Bone marrow (tissue), 2 donors: Measurements from ENCODE around the gene CD69.

Source experiments
- DNase-seq, 2 donors: peaks; one replicate each; lab custom pipeline; 2025; lab: John Stamatoyannopoulos, UW

The CD69 gene

DNA sequence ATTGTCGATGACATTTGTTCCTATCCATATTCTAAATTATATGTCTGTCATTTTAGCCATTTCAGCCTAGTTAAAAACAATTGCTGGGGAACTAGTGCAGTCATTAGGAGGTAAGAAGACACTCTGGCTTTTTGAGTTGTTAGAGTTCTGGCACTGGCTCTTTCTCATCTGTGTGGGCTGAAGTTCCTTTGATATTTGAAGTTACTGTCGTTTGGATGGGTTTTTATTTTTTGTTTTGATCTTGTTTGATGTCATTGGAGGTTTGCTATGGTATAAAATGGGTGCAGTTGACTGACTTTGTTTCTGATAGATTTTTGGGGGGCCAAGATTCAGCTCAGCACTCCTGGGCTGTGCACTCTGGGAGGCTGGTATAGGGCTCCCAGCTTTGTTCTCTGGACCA lies 20.7 kb upstream of the CD69 start:
- DNase-seq: no peak

DNA sequence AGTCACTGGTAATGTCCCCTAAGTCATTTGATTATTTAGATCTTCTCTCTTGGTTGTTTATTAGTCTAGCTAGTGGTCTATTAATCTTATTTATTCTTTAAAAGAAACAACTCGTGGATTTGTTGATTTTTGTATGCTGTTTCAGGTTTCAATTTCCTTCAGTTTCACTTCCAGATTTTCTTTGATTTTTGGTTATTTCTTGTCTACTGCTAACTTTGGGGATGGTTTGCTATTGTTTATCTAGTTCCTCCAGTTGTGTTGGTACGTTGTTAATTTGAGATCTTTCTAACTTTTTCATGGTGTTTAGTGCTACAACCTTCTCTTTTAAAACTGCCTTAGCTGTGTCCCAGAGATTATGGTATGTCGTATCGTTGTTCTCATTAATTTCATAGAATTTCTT lies 18.5 kb upstream of the CD69 start:
- no peak for DNase-seq

DNA sequence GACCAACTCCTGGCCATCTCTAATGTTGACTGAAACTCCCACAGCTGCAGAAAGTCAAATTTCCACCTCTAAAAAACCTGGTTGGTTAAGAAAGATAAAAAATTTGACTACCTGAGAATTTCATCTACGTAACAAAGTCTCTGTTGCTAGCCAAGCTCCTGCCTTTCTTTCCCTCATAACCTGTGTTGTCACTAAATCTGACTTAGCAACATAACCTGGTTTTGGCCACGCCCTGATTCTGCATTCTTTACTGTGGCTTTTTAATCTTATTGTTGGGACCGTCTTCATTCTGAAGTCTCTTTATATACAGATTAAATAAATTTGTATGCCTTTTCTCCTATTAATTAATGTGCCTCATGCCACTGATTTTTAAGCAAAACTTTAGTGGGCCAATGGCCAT lies 16.1 kb upstream of the CD69 start:
- no peak for DNase-seq

DNA sequence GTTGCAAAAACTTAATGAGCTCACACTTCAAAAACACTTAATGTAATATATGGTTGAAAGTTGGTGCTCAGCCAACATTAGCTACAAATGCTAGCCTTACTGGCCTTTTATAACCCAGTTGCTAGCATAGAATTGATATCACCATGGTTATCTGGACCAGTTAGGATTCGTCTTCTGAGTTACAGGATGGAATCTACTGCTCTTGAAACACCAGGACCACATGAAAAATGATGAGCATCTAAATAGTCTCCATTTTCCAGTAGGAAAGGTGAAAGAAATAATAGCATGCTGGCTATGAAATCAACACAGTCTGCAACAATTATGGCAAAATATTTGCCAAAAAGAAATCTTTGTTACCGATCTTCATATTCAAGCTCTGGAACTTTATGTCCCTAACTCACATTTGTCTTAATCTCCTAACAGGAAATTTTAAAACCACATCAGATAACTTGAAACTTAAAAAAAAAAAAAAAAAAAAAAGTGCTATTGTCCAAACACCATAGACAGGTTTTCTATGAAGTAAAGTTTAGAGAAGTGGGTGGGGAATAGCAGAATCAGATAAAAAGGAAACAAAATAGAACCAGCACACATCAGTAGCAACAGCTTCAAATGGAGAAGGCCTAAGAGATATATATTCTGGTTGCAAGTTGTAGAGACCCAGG lies 12.6 kb upstream of the CD69 start:
- DNase-seq: peak in 1 of 2 donors; percentile 35

DNA sequence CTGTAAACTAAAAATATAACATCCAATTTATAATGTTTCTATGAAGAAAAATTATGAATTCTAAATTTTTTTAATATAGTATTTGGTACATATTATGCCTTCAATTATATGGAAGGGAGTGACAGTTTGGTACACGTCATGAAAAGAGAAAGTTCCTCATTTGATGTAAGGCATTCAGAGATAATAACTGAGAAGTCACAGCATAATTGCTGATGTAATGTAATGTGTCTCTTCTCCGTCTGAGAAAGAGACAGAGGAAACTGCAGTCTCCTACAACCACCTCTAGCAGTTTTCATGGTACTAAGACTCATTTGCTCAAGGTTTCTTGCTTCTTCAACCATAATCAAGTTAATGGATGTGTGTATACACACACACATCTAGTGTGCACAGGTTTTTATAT lies 2.3 kb upstream of the CD69 start:
- DNase-seq: peak in 1 of 2 donors; percentile 75

DNA sequence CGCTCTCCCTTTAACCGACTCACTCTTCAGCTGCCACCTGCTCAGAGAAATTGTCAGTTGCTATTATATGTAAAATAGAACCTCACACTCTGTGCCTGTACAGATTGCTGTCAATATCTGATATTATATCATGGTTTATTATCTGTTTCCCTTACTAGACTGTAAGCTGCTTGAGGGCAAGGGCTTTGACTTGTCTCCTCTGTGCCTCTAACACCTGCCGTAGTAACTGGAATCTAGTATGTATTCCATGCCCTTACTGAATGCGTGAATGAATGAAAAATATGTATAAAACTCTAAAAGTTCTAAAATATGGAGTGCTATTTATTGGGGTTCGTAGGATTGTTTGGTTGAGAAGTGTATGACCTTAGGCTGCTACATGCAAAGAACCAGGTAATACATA lies 1.7 kb upstream of the CD69 start:
- DNase-seq: no peak

DNA sequence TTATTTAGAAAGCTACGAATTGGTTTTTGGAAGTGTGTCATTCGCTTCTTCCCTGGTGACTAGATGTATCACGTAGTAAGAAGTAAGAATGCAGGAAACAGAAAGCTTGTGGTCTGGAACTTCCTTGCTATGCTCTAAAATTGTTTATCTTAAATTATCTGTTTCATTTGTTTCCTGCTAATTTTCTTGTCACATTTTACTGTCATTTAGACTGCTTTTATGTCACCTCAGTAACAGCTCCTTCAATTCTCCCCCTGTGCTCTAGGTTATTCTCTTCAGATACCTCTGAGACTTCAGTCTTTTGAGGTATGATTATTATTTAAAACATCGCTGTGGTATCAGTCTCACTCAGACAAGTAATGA lies 699 bp upstream of the CD69 start:
- peak in 1 of 2 donors; percentile 92 for DNase-seq

DNA sequence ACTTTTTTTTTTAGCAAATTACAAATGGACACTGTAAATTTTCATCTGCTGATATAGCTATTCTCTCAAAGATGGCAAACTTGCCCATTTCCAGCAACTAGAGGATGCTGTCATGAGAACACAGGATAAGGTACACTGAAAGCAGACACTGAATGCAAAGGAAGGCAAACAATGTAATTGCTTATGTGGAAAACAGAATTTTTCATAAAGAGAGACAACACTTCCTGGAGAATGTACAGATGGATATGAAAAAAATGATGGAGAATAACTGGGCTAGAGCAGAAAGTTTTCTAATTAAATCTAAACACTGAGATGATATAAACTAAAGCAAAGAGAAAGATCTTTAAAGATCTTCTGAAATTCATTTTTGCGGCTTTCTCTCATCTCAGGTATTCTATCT lies 581 bp downstream of the CD69 start:
- DNase-seq: no peak

DNA sequence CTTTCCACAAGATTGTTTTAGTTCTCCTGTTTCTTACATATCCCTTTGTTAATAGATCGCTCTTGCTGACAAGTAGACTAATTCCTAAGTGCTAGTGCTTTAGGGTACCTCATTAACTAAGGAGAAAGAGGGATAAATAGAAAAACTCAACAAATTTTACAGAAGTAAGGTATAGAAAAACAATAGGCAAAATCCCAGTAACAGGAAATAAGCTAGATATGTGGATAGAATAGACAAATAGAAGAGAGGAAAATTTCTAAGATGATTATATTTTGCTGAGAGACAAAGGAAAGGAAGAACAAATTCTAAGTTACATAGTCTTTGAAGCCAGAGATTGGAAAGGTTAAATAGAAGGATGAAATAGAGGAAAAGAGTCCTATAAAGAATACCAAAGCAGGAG lies 1.0 kb downstream of the CD69 start:
- no peak for DNase-seq

DNA sequence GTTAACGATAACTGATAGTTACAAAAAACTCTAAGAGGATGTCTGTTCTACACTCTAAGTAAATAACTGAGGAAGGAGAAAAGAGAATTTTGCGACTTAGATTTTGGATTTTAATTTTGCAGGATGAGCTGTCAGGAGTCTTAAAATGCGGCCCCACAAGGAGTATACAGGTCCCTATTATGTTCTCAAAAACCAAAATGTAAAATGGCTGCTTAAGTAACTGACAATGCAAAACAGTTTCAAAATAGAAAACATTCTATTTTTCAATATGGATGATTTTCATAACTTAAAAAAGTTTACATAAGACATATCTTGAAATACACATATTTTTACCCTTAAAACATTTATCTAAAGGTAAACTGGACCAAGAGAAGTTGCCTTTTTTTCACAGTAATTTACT lies 2.6 kb downstream of the CD69 start:
- no peak for DNase-seq

DNA sequence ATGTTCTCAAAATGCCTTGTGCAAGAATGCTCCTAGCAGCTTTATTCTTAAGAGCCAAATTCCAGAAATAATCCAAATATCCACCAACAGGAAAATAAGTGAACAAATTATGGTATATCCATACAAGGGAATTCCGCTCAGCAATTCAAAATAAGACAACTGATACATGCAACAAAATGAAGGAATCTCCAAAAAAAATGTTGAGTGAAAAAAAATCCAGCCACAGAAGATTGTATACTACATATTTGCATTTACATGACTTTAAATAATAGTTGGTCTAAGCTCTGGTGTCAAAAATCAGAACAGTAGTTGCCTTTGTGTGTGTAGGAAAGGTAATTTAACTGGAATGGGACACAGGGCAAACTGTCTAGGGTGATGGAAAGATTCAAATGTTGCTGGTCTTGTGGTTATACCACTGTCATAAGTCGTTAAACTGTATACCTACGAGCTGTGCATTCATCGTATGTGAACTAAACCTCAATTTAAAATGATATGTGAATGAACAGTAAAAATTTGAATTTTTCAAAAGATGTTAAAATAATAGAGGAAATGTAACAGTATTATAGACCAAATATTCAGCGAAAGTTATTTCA lies 3.2 kb downstream of the CD69 start:
- DNase-seq: no peak

DNA sequence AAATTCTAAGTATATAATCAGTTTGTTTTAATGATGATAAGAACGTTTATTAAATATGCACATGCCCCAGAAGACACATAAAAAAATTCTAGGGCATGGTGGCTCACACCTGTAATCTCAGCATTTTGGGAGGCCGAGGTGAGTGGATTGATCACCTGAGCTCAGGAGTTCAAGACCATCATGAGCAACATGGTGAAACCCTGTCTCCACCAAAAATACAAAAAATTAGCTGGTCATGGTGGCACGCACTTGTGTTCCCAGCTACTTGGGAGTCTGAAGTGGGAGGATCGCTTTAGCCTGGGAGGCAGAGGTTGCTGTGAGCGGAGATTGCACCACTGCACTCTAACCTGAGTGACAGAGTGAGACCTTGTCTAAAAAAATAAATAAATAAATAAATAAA lies 4.0 kb downstream of the CD69 start:
- DNase-seq: no peak

DNA sequence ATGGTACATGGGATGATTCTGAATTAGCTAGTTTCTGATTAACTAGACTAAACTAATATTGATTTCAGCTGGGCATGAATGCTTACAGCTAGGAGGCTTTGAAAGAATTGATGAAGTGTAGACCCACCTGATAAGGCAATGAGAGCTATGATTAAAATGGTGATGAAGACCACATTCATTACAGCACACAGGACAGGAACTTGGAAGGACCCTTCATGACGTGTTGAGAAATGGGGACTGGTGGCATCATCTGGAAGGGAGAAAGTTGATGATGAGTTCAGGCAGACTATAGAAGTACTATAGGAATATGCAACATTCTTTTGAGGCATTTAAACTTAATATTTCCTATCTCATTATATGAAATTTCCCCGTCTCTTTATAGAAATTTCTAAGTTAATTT lies 4.5 kb downstream of the CD69 start:
- DNase-seq: no peak

DNA sequence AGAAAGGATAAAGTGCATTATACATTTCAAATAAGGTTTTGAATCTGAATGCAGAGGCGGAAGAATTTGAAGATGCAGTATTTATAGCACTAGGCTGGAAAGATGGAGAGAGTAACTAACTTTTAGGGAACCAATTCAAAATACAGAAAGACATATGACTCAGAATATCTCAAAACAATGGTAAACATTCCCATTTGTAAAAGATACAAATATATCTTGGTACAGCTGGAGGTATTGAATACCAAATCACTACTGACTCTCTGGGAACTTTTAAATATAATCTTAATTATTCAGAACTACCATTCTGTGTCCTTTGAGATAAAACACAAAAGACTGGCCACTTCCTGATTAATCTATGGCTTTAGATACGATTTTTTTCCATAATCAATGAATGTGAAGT lies 5.1 kb downstream of the CD69 start:
- DNase-seq: no peak

DNA sequence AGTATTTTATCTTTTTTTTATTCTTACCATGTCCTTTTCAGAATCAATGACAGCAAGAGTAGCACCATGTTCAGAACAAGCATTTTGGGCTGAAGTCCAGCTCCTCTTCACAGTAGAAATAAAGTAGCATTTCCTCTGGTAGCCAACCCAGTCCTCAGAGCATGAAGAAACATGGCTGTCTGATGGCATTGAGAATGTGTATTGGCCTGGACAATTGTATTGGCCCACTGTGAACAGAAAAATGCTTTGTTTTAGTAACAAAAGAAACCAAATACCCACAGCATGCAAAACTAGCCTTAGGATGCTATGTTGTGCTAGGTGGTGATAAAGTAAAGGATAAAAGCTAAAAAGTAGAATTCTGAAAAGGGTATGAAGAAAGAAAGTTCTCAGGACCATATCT lies 5.7 kb downstream of the CD69 start:
- no peak for DNase-seq

DNA sequence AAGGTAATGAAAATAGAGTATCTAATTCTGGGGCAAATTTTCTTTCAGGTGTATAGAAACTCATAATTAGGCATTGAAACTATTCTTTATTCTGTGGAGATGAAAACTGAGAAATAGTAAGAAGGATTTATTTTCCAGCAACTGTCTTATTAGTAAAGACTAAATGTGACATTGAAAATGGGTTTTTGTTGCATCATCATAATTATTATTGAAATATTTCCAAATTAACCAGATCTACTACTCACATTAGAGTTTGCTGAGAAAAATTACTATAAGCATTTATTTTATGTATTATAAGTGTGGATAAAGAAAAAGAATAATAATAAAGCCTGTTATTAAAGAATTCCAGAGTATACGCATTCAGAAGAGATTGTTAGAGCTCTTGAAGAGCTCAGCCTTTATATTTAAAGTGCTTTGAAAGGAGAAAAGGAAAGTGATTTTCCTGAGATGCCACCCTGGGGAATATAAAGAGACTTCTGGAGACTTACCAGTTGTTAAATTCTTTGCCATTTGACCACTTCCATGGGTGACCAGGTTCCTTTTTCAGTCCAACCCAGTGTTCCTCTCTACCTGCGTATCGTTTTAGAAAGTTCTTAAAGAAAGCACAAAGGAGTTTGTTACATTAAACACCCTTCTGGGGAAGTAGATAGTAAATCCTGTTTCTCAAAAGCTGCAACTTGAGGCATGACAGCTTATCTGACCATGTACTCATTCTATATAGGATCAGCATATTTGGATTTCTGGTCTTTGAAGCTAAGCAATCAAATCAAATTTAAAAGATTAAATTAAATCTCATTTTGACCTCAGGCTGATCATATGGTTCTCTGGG lies 6.4 kb downstream of the CD69 start:
- no peak for DNase-seq

DNA sequence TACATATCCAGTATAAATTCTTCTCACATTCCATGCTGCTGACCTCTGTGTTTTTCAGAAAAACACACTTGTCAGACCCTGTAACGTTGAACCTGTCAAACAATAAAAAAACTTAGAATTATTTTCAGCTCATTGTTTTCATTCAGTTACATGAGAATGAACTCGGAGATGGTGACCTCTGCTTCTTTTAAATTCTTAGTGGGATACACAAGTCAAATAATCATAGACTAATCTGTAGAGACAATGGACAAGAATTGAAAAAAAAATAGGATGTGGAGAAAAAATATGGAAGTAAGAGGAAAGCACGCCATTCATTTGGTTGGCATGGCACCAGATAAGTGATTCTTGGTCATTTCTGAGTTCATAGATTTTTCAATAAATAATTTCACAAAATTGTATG lies 7.2 kb downstream of the CD69 start:
- DNase-seq: no peak

DNA sequence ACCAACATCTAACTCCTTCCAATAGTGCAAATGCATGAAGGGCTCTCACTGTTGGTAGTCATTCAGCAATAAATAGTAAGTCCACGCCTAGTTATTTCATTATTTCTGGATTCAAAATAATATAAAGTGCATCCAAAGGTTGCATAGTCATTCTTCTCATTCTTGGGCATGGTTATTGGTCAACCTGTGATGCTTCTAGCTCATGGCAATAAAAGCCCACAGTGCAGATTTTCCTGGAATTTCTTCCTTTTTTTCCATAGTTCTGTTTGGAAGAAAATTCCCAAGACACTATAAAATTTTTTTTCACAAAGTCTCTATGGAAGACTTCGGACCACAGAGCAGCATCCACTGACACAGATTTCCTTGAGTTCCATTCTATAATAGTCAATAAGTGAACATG lies 7.6 kb downstream of the CD69 start:
- no peak for DNase-seq

DNA sequence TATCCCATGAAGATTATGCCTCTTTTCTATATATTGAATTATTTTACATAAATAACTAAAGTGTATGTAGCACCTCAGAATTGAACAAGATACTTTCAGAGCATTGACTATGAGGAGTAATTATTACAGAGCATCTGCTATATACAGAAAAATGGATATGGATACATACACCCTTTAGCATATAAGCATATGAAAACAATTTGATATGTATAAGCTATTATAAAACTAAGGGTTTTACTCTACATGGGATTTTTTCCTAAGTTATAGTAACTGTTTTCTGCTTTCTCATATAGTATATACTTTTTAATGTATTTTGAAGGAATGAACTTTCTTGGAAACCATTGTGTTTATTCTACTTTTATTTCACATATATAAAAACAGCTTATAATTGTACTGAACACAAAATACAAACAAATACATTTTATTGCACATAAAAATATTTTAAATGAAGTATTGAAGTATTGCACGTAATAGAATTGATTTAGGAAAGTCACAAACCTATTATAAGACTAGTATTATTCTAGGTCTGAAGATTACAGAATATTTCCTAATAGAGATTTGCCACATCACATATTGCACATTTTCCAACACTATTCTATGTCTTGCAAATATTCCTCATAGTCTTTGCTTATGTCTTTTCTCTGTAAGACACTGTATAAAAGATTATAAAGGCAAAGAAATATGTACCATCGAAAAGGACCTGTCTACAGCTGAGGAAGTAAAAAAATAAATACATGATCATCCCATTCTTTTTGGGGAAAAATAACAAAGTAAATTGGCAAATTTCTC lies 8.4 kb downstream of the CD69 start:
- DNase-seq: no peak

DNA sequence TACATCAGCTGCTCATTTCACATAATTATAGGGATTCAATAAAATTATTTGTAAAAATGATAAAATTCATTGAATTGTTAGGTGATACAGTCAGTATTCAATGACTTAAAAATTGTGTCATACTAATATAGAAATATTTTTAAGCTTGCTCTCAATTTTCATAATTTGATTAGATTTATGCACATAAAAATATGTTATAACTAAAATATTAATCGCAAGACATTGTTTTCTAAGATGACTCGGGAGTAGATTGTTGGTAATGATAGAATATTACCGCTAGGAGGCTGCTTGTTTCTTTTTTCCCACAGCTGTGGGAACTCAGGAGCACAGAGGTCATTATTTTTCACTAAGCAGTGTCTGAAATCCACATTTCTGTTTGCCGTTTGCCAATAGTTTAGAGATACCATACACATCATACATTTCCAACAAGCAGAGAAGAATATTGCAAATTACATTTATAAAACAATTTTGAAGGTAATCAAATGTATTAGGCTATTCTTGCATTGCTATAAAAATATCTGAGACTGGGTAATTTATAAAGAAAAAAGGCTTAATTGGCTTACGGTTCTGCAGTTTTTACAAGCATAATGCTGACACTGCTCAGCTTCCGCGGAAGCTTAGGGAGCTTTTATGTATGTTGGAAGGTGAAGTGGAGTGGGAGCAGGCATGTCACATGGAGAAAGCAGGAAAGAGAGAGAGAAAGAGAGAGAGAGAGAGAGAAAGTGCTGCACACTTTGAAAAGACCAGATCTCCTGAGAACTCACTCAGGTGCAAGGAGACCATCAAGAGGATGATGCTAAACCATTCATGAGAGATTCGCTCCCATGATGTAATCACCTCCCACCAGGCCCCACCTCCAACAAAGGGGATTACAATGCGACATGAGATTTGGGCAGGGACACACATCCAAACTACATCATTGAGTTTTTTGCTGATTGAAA lies 9.2 kb downstream of the CD69 start:
- peak in 1 of 2 donors; percentile 28 for DNase-seq
